Natural killer cell (primary cell): ENCODE results near the gene UBE2N. TPM values are rescaled to one million over a fixed set of nuclear protein-coding genes. Genes with fewer than 3 reads are reported as not detected.
"Not testable (repeated sequence)": the region's sequence is repeated elsewhere in the genome, so short reads cannot be mapped to it uniquely, and the experiment has no call there.

ENCODE experiments used
- ATAC-seq, 3 donors: fragments of 150-1000 bp in 2 of 3; fragments of 200-7000 bp in 1 of 3; cut with Tn5 transposase; 1 replicate in 1 of 3; 2 replicates in 2 of 3; pipeline ENCODE4 v1.10.0; 2021; ENCODE audit warnings: mild to moderate bottlenecking in 2 of 3, moderate library complexity in 2 of 3
- DNase-seq, 2 donors: peaks; one replicate each; pipeline versions ENCODE4 v3.0.0 to v3.0.0-alpha.2; 2013 to 2021; ENCODE audit warnings: mixed read lengths in 1 of 2
- H3K27ac ChIP-seq: one replicate; pipeline ENCODE4 v1.5.1; 2013; ENCODE audit warnings: mild to moderate bottlenecking, low read length
- H3K27me3 ChIP-seq: one replicate; pipeline ENCODE4 v1.6.1; 2013; ENCODE audit warnings: low read length; ENCODE audit not compliant: control insufficient read depth, insufficient read depth
- H3K36me3 ChIP-seq: one replicate; pipeline ENCODE4 v1.6.1; 2013; ENCODE audit warnings: low read length; ENCODE audit not compliant: control insufficient read depth, insufficient read depth
- H3K4me1 ChIP-seq: one replicate; pipeline ENCODE4 v1.6.1; 2013; ENCODE audit warnings: low read length; ENCODE audit not compliant: control insufficient read depth, insufficient read depth
- H3K4me3 ChIP-seq: one replicate; pipeline ENCODE4 v1.5.1; 2013; ENCODE audit warnings: low read length
- H3K9me3 ChIP-seq: one replicate; pipeline ENCODE4 v1.6.1; 2013; ENCODE audit warnings: low read length; ENCODE audit not compliant: control insufficient read depth, insufficient read depth
- H3K27ac Mint-ChIP-seq, 2 donors: one replicate each; pipeline ENCODE4 v1.8.0; 2022; ENCODE audit warnings: mild to moderate bottlenecking in 2 of 2, mixed read lengths in 2 of 2, moderate library complexity in 1 of 2
- H3K27me3 Mint-ChIP-seq, 2 donors: one replicate each; pipeline ENCODE4 v1.8.0; 2022; ENCODE audit warnings: low read depth in 2 of 2, mixed read lengths in 2 of 2
- H3K36me3 Mint-ChIP-seq: one replicate; pipeline ENCODE4 v1.8.0; 2022; ENCODE audit warnings: mixed read lengths
- H3K4me1 Mint-ChIP-seq, 2 donors: one replicate each; pipeline ENCODE4 v1.8.0; 2022; ENCODE audit warnings: mixed read lengths in 2 of 2
- H3K4me3 Mint-ChIP-seq: one replicate; pipeline ENCODE4 v1.8.0; 2022; ENCODE audit warnings: mild to moderate bottlenecking, moderate library complexity, mixed read lengths
- H3K9me3 Mint-ChIP-seq, 2 donors: one replicate each; pipeline ENCODE4 v1.8.0; 2022; ENCODE audit warnings: mixed read lengths in 2 of 2
- CTCF ChIP-seq: fragments of 200-600 bp; IDR thresholded peaks from one replicate; pipeline ENCODE4 v1.8.0; 2022; ENCODE audit warnings: antibody characterized with exemption
- WGBS: methylation state at CpG from one replicate; pipeline ENCODE4 v1.1.7; 2013; ENCODE audit warnings: missing lambda C conversion rate; ENCODE audit not compliant: insufficient coverage; 5-methylcytosine and 5-hydroxymethylcytosine counted together
- intact Hi-C: fragments of 100-400 bp; cut with micrococcal nuclease; formaldehyde crosslinking; loops from one replicate; pipeline ENCODE4 v1.14.2; 2022
- total RNA-seq, 4 donors: library from RNA; stranded (reverse); fragments of 120-200 nt in 1 of 4; gene quantifications; one replicate each; pipeline versions ENCODE4 v1.2.3 to v1.2.4, GENCODE V29; 2013 to 2022

Gene UBE2N
- total RNA-seq, 3 donors from 2014 or later (not counting 1 experiment from before 2014, with no cell fraction given): 72.3 to 79.7 (median 72.9) TPM

GRCh38 chr12:93438266-93439050, 3.3 kb downstream of the UBE2N start:
- WGBS: 75% methylated on average over 3 of the region's 3 CpGs

GRCh38 chr12:93434256-93434865, 7.4 kb downstream of the UBE2N start:
- H3K4me3 ChIP-seq: no peak overlapping the region
- Mint-ChIP-seq H3K4me1 (peaks cover 73 to 80% of the 10 kb centered on the region in 2 donors), H3K9me3 (no peaks in the 10 kb centered on the region), H3K4me3 (no peak overlapping the region), H3K27ac (no peak overlapping the region), H3K27me3 (no peaks in the 10 kb centered on the region), H3K36me3 (no peaks in the 10 kb centered on the region)
- no peak overlapping the region for H3K27ac ChIP-seq
- no peaks in the 10 kb centered on the region for H3K9me3 ChIP-seq
- no peak for TF ChIP-seq CTCF
- intact Hi-C loops: no loop called here
- no peaks in the 10 kb centered on the region for H3K36me3 ChIP-seq
- no peaks in the 10 kb centered on the region for H3K27me3 ChIP-seq
- H3K4me1 ChIP-seq: peaks cover 26% of the 10 kb centered on the region
- DNase-seq: no peak
- 82% methylated on average over 4 of the region's 5 CpGs for whole genome bisulfite sequencing
- ATAC-seq: no peak

More at GRCh38 chr12:93438266-93439050, 3.3 kb downstream of the UBE2N start:
- Histone ChIP-seq H3K4me1 (peaks cover 37% of the 10 kb centered on the region), H3K9me3 (no peaks in the 10 kb centered on the region), H3K4me3 (no peak overlapping the region), H3K36me3 (no peaks in the 10 kb centered on the region), H3K27me3 (no peaks in the 10 kb centered on the region), H3K27ac (no peak overlapping the region)
- peak overlapping the region; percentile 51 for H3K4me3 Mint-ChIP-seq
- H3K27ac Mint-ChIP-seq: peak overlapping the region in 1 of 2 donors; percentile 8
- H3K27me3 Mint-ChIP-seq: no peaks in the 10 kb centered on the region
- H3K9me3 Mint-ChIP-seq: no peaks in the 10 kb centered on the region
- no peak for ATAC-seq
- DNase-seq: no peak
- no peaks in the 10 kb centered on the region for H3K36me3 Mint-ChIP-seq
- no peak for TF ChIP-seq CTCF
- intact Hi-C loops: no loop called here
- H3K4me1 Mint-ChIP-seq: peaks cover 66 to 73% of the 10 kb centered on the region in 2 donors

- H3K36me3 Mint-ChIP-seq, ATAC-seq, intact Hi-C loops, H3K4me3 Mint-ChIP-seq, H3K27me3 Mint-ChIP-seq, H3K36me3 ChIP-seq, DNase-seq, H3K4me3 ChIP-seq, H3K9me3 Mint-ChIP-seq, H3K27me3 ChIP-seq, H3K9me3 ChIP-seq, H3K27ac ChIP-seq: not testable (repeated sequence)
- Mint-ChIP-seq H3K4me1 (peaks cover 76 to 79% of the 10 kb centered on the region in 2 donors), H3K27ac (peak overlapping the region; percentile 15 to 41)
- WGBS: 89% methylated on average over 5 of the region's 6 CpGs
- peaks cover 21% of the 10 kb centered on the region for H3K4me1 ChIP-seq
These were observed 9.7 kb downstream of the UBE2N start for GRCh38 chr12:93432031-93432430.

- H3K4me3 ChIP-seq: no peak overlapping the region
- DNase-seq: no peak
- no peak for ATAC-seq
- 92% methylated on average over 3 of the region's 4 CpGs for WGBS
- no peaks in the 10 kb centered on the region for H3K36me3 ChIP-seq
- intact Hi-C loops: no loop called here
- H3K27ac ChIP-seq: no peak overlapping the region
- Mint-ChIP-seq H3K4me3 (no peak overlapping the region), H3K36me3 (no peaks in the 10 kb centered on the region), H3K9me3 (no peaks in the 10 kb centered on the region), H3K27ac (peak overlapping the region in 1 of 2 donors; percentile 20), H3K27me3 (no peaks in the 10 kb centered on the region), H3K4me1 (peaks cover 79 to 83% of the 10 kb centered on the region in 2 donors)
- H3K9me3 ChIP-seq: no peaks in the 10 kb centered on the region
- H3K4me1 ChIP-seq: peaks cover 18% of the 10 kb centered on the region
- H3K27me3 ChIP-seq: no peaks in the 10 kb centered on the region
- no peak for TF ChIP-seq CTCF
These were observed 11.5 kb downstream of the UBE2N start for GRCh38 chr12:93430280-93430679.
